Measurements from ENCODE around the gene TRIM49D1.
"Not testable (repeated sequence)": the region's sequence is repeated elsewhere in the genome, so short reads cannot be mapped to it uniquely, and the experiment has no call there.

The TRIM49D1 gene, protein sequence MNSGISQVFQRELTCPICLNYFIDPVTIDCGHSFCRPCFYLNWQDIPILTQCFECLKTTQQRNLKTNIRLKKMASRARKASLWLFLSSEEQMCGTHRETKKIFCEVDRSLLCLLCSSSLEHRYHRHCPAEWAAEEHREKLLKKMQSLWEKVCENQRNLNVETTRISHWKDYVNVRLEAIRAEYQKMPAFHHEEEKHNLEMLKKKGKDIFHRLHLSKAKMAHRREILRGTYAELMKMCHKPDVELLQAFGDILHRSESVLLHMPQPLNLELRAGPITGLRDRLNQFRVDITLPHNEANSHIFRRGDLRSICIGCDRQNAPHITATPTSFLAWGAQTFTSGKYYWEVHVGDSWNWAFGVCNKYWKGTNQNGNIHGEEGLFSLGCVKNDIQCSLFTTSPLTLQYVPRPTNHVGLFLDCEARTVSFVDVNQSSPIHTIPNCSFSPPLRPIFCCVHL

DNA sequence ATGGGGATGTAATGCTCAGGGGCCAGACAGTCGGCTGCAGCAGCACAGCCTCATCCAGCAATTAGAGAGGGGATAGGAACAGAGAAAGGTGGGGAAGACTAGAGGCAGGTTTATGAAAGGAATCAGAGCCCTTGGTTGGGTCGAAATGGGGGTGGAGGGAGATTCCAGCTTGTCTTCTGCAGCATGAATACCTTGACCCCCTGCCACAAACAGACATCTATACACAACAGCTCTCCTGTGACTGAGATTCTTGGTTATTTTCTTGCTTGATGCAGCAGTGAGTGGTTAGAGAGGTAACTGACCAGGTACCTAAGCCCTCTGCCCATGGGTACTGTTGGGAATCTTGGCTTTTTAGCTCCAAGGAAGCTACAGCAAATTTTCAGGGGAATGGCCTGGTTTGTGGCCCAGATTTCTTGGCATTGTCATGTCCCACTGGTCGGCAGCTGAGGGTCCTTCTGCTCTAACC is at the start of gene TRIM49D1:
TRIM49D1 (minus strand) TSS at position 51 of the 466 bp plus-strand sequence. CDS start 4,535 bp downstream, outside the sequence.
- DNase-seq (ENCODE audit: low read depth) = no peak

DNA sequence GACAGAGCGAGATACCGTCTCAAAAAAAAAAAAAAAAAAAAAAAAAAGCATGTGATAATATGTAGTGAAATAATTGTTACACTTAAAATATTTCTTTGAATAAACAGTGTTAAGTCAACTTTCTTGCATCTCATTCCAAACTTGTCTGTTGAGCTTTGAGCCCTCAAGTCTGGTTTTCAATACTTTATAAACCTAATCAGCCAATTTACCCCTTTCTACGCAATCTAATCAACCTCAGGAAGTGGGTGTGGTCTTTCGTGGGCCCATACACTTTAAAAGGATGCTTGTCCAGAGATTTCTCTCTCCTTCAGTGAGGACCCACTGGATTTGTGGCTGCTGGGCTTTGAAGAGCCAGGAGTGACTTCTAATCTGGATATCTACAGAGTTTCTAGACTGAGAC is 43.7 kb upstream of the TRIM49D1 start, which contains the start of gene TRIM64:
TRIM64 (plus strand) TSS at position 301 of the 400 bp plus-strand sequence. CDS start 2,467 bp downstream, outside the sequence.
- not testable (repeated sequence) for DNase-seq (ENCODE audit: low read depth)

DNA sequence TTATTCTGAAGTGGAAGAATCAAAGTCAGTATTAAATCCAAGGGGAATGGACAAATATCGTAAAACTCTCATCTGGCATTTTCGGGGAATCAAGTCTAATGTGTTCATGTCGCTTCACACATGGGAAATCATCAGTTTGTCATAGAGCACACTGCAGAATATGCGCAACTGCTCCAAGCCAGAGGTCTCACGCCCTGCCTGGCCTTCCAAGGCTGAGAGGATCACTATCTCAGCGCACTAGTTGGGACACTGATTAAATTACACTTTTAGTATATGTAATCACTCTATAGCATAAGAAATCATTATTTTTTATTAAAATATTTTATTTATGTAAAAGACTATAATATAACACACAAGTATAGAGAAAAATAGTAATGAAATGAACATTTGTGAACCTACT is 38.8 kb upstream of the TRIM49D1 start:
- DNase-seq (ENCODE audit: low read depth) = not testable (repeated sequence)

DNA sequence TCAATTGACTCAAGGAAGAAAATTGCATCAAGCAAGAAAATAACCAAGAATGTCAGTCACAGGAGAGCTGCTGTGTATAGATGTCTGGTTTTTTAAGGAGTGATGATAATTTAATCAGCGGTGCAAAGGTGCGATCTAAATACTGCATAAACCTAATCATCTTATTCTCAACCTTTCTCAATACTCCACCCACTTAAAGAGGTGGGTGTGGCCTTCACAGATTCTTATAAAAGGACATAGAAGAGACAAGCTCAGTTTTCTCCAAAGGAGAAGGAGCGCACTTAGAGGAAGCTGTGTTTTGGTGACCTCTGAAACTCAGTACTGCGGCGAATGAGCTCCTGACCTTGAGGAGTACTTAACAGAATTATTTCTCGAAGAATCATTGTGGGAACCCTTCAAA is 1.7 kb upstream of the TRIM49D1 start, which contains the start of gene TRIM49D2:
TRIM49D2 (plus strand) TSS at position 301 of the 400 bp plus-strand sequence. CDS start 2,698 bp downstream, outside the sequence.
- not testable (repeated sequence) for DNase-seq (ENCODE audit: low read depth)

DNA sequence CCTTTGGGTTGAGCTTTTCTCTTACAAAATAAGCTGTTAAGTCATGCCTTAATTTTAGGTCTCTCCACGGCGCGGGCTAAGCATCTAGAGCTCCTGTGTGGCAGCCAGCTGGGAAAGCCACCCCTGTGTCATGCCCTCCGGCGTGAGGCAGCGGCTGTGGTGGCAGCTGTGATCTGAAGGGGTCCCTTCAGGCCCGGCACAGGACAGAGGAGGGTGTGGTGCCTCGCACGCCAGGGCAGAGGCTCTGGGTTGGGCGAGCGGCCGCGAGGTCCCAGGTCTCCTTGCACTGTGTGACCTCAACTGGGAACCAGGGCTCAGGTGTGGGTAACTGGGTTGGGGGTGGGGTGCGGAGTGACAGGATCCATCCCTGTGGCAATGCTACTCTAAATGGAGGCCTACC is 21.2 kb downstream of the TRIM49D1 start:
- not testable (repeated sequence) for DNase-seq (ENCODE audit: low read depth)

DNA sequence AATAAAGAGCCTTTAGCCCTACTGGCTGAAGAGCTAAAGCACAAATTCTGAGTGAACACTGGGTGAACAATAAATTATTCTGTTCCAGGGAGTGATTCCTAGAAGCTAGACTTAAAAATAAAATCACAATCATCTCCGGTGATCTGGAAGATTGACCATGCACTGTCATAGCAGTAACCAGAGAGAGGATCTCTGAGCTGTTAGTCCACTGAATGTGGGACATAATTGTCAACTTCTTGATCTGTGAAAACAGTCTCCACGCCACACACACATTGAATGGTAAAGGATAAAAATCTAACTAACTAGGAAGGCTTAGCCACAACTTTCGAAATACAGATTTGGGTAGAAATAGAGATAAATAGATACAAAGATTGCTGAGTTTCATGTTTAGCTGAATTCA is 28.8 kb downstream of the TRIM49D1 start:
- DNase-seq (ENCODE audit: low read depth) = not testable (repeated sequence)

DNA sequence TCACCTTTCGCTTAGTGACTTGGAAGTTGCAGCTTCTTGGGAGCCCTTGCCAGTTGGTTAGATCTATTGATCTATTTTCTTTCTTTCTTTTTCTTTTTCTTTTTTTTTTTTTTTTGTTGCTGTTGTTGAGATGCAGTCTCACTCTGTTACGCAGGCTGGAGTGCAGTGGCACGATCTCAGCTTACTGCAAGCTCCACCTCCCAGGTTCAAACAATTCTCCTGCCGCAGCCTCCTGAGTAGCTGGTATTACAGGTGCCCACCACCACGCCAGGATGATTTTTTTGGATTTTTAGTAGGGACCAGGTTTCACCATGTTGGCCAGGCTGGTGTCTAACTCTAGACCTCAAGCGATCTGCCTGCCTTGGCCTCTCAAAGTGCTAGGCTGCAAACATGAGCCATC is 44.5 kb downstream of the TRIM49D1 start:
- not testable (repeated sequence) for DNase-seq (ENCODE audit: low read depth)

DNA sequence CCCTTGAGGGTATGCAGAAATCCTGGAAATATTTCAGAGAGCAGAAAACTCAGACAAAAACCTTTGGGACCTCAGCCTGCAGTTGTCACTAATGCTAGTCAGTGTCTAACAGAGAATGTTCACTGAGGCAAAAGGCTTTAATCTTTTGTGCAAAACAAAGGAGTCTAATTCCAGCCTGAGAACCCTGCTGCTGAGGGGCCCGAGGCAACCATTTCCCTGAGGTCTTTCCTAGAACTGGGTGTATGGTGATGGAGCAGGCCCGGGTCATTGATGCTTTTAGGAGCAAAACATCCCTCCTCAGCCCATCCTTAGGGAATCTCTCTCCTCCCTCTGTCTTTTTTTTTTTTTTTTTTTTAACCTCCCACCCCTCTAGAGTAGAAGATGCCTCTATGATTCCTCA is 49.5 kb downstream of the TRIM49D1 start:
- not testable (repeated sequence) for DNase-seq (ENCODE audit: low read depth)

DNA sequence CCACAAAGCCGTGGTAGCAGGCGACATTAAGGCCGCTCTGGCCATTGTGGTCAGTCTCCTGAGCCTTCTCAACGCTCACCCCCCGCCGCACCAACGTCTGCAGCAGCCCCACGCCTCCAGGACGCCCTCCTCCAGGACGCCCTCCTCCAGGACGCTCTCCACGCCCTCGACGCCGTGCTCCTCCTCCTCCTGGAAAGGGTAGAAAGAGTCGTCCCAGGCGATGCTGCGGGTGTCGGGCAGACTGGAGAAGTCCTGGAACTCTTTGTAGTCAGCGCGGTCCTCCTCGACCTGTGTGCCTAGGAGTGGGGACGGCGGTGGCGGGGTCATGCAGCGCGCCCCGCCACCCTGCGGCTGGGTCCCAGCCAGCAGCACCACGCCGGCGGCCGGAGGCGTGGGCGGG is 56.8 kb downstream of the TRIM49D1 start:
- DNase-seq (ENCODE audit: low read depth) = not testable (repeated sequence)

DNA sequence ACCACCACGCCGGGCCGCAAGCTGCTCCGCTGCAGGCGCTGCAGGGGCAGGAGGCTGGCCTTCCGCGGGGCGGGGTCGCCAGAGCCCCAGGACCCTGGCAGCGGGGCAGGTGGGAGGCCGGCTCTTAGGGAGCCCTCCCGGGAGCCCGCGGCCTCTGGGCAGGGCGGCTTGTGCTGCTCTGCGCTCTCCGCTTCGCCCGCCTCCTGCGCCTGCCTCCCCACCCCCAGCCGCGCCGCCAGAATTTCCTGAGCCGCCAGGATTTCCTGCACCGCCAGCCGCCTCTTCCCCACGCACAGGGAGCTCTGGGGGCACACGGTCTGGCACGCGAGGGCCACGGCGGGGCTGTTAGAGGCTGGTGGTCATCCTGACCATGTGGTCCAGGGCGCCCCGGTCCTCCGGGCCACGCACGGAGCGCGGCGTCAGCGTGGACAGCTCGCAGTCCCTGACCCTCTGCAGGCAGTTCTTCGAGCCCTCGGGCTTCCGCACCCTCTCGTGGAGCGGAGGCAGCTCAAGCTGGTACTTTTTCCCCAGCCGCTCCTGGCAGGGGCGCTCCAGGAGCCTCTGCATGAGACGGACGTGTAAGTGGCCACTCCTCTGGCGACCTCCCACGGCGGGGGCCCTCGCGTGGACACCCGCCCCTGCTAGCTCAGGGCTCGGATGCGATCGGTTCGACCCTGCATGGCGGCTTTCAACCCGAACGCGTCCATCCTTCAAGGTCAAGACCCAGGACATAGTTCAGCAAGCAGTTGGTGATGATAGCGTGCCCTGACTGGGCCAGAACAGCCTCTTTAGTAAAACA is 57.9 kb downstream of the TRIM49D1 start:
- DNase-seq (ENCODE audit: low read depth) = not testable (repeated sequence)

Data from stimulated activated CD8-positive, alpha-beta memory T cell treated with anti-CD3 and anti-CD28 coated beads, Interleukin-15, amount 100 ng/mL, for 24 hours (primary cell).